K562 (cell line): ENCODE measurements around the gene NELL1.

Source experiments
- CHD4 ChIP-seq: fragments of 200-600 bp; sonication (generic); IDR thresholded peaks from 3 replicates; pipeline ENCODE4 v1.6.1; 2012; ENCODE audit warnings: low read depth, mild to moderate bottlenecking, mixed read lengths, low read length, inconsistent platforms; ENCODE audit not compliant: insufficient read depth, insufficient replicate concordance, poor library complexity, severe bottlenecking
- ESRRA ChIP-seq: fragments of 450-650 bp; IDR thresholded peaks from 2 replicates; pipeline ENCODE4 v1.6.1; 2014; ENCODE audit warnings: low read depth, mild to moderate bottlenecking, moderate library complexity, borderline replicate concordance
- KAT2B ChIP-seq: IDR thresholded peaks from one replicate; pipeline ENCODE4 v1.6.1; 2012; ENCODE audit warnings: low read depth, mild to moderate bottlenecking, control low read depth, inconsistent platforms, low read length, moderate library complexity
- MAZ ChIP-seq, 2 experiments: fragments of 450-650 bp in 1 of 2; sonication (generic) in 1 of 2; formaldehyde crosslinking; IDR thresholded peaks in 1 of 2; conservative IDR thresholded peaks in 1 of 2; 2 replicates each; pipeline versions ENCODE4 v1.4.0 to v1.5.0; 2020; ENCODE audit warnings: mild to moderate bottlenecking in 1 of 2, missing genetic modification reagents in 1 of 2
- MTF1 ChIP-seq: fragments of 250-450 bp; sonication (Bioruptor Pico); IDR thresholded peaks from 2 replicates; pipeline ENCODE4 v1.9.0; 2021; ENCODE audit warnings: moderate library complexity, mild to moderate bottlenecking, inconsistent platforms, borderline replicate concordance
- POLR2A ChIP-seq: fragments of 450-650 bp; conservative IDR thresholded peaks from 2 replicates; pipeline ENCODE4 v1.6.1; 2016
- SP1 ChIP-seq: sonication (generic); formaldehyde crosslinking; IDR thresholded peaks from 2 replicates; pipeline ENCODE4 v1.8.1; 2022; ENCODE audit warnings: mild to moderate bottlenecking, missing genetic modification reagents
- SPI1 ChIP-seq: IDR thresholded peaks from 2 replicates; pipeline ENCODE4 v1.6.1; 2011; ENCODE audit warnings: low read depth, low read length, control low read depth, borderline replicate concordance
- ZKSCAN3 ChIP-seq: fragments of 250-450 bp; sonication (Bioruptor Pico); IDR thresholded peaks from 2 replicates; pipeline ENCODE4 v1.4.0; 2020
- TF ChIP-seq, protein P1 (sequence below), 3 experiments: IDR thresholded peaks in 2 of 3; conservative IDR thresholded peaks in 1 of 3; 2 replicates each; pipeline ENCODE4 v1.5.1; 2011 to 2012; ENCODE audit warnings: low read length in 3 of 3, mild to moderate bottlenecking in 3 of 3, control low read depth in 2 of 3, improper control_type of control experiment in 1 of 3, inconsistent platforms in 1 of 3, low read depth in 1 of 3, mixed read lengths in 1 of 3, moderate library complexity in 1 of 3; ENCODE audit not compliant: insufficient read depth in 2 of 3
- TF ChIP-seq, protein P2 (sequence below): fragments of 250-450 bp; sonication (Bioruptor Pico); IDR thresholded peaks from 2 replicates; pipeline ENCODE4 v1.5.0; 2020; ENCODE audit warnings: mild to moderate bottlenecking, borderline replicate concordance
- TF ChIP-seq, protein P3 (sequence below): sonication (generic); formaldehyde crosslinking; IDR thresholded peaks from 2 replicates; pipeline ENCODE4 v1.8.0; 2022; ENCODE audit warnings: missing genetic modification reagents, mild to moderate bottlenecking, borderline replicate concordance

DNA sequence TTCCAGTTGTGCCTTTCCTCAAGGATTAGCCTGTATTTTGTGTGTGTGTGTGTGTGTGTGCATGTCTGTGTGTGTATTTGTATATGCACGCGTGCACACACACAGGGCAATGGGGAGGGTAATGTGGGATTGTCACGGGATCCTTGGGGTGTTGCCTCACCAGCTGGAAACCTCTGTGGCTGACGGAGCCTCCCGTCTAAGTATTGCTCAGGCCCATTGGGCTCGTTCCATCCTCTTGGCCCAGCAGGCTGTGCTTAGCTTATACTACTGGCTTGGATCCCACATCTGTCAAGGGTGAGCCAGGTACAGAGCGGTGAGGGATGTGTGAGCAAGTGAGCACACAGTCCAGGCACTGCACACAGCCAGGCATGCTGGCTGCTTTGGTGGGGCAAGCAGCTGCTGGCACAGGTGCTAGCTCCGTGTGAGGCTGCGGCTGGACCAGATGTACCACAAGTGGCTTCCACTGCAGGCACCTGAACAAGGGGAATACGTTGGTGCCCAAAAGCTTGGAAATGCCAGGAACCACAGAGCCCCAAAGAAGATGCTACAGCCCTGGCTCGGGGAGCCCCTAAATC, 462.8 kb downstream of the NELL1 start:
- TF ChIP-seq, protein P1, sequence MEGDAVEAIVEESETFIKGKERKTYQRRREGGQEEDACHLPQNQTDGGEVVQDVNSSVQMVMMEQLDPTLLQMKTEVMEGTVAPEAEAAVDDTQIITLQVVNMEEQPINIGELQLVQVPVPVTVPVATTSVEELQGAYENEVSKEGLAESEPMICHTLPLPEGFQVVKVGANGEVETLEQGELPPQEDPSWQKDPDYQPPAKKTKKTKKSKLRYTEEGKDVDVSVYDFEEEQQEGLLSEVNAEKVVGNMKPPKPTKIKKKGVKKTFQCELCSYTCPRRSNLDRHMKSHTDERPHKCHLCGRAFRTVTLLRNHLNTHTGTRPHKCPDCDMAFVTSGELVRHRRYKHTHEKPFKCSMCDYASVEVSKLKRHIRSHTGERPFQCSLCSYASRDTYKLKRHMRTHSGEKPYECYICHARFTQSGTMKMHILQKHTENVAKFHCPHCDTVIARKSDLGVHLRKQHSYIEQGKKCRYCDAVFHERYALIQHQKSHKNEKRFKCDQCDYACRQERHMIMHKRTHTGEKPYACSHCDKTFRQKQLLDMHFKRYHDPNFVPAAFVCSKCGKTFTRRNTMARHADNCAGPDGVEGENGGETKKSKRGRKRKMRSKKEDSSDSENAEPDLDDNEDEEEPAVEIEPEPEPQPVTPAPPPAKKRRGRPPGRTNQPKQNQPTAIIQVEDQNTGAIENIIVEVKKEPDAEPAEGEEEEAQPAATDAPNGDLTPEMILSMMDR (IDR thresholded peaks at IDR 0.05 in 2 of 3, conservative IDR thresholded peaks at IDR 0.05 in 1 of 3; ENCODE audit: insufficient read depth in 2 of 3, low read depth in 1 of 3, low read length in 3 of 3) = no peak
- TF ChIP-seq ZKSCAN3 (CRISPR knock-in tag) (no peak), CHD4 (no peak), MTF1 (CRISPR knock-in tag) (no peak), MAZ (CRISPR knock-in tag; conservative IDR thresholded peaks at IDR 0.05 in 1 of 2, IDR thresholded peaks at IDR 0.05 in 1 of 2) (no peak), ESRRA (no peak), KAT2B (no peak), SPI1 (no peak), SP1 (CRISPR knock-in tag) (no peak), POLR2A (no peak)
- TF ChIP-seq, protein P2, sequence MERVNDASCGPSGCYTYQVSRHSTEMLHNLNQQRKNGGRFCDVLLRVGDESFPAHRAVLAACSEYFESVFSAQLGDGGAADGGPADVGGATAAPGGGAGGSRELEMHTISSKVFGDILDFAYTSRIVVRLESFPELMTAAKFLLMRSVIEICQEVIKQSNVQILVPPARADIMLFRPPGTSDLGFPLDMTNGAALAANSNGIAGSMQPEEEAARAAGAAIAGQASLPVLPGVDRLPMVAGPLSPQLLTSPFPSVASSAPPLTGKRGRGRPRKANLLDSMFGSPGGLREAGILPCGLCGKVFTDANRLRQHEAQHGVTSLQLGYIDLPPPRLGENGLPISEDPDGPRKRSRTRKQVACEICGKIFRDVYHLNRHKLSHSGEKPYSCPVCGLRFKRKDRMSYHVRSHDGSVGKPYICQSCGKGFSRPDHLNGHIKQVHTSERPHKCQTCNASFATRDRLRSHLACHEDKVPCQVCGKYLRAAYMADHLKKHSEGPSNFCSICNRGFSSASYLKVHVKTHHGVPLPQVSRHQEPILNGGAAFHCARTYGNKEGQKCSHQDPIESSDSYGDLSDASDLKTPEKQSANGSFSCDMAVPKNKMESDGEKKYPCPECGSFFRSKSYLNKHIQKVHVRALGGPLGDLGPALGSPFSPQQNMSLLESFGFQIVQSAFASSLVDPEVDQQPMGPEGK (CRISPR knock-in tag) = no peak
- TF ChIP-seq, protein P3, sequence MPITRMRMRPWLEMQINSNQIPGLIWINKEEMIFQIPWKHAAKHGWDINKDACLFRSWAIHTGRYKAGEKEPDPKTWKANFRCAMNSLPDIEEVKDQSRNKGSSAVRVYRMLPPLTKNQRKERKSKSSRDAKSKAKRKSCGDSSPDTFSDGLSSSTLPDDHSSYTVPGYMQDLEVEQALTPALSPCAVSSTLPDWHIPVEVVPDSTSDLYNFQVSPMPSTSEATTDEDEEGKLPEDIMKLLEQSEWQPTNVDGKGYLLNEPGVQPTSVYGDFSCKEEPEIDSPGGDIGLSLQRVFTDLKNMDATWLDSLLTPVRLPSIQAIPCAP = no peak
